Measurements from ENCODE around the gene YKT6. TPM values are rescaled to one million over a fixed set of nuclear protein-coding genes. Genes with fewer than 3 reads are reported as not detected.

YKT6 gene
- total RNA-seq, 1 experiment from 2014 or later = 96.2 TPM

DNA sequence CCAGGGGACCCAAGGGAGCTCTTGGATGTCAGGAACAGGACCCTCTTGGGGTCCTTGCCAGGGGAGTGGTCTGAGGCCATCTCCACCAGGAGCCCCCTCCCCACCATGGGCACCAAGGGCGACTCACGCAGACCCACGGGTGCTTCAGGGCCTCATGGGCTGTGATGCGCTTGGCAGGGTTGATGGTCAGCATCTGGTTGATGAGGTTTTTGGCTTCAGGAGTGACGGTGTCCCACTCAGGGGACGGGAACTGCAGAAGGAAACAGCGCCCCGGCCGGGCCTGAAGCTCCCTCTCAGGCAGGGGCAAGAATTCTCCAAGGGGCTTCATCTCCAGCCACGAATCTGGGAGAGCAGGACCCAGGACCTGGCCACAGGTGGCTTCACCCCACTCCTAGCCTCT, 41.3 kb downstream of the YKT6 start:
- in situ Hi-C loops (cut with HindIII; ENCODE audit: low sequenced_read_pairs) = no loop called here
- no peak for DNase-seq (ENCODE audit: low spot score)

DNA sequence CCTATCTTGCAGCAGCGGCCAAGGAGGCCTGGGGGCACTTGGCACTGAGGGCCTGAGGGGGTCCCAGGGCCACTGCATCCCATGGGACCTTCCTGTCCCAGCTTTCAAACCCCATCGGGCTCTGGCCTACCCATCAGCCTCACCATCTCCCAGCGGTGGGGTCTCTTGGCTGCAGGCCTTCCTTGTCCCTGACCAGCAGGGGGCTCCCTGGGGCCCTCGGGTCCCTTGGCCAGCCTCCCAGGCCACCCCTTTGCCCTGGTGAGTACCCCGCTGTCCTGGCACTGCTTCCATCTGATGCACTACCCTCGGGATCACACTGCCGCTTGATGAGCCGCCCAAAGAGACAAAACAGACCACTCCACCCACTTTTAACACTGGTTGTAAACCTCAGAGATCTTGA, 43.5 kb downstream of the YKT6 start:
- in situ Hi-C loops (cut with HindIII; ENCODE audit: low sequenced_read_pairs) = no loop called here
- no peak for DNase-seq (ENCODE audit: low spot score)

DNA sequence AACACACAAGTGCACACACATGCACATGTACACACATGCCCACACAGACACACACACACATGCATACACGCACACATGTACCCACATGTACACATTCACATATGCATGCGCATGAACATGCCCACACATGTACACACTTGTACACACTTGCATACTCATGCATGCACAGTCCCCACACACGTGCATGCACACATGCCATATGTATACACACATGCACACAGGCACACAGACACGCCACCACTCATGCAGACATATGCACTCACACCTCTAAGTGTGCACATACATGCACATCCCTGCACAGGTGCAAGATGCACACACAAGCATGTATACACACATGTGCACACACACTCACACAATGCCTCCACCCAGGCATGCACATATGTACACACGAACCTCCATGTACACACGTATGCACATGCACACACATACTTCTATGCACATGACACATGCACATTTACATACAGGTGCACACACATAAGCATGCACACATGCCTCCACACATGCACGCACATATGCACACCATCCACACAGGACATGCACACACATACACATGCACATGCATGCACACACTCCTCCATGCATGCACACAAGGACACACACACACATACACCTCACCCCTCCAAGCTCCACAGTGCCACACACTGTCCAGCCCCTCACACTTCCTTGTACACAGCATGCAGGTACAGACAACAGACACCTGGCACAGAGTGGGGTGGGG, 45.8 kb downstream of the YKT6 start:
- in situ Hi-C loops (cut with HindIII; ENCODE audit: low sequenced_read_pairs) = no loop called here
- no peak for DNase-seq (ENCODE audit: low spot score)

DNA sequence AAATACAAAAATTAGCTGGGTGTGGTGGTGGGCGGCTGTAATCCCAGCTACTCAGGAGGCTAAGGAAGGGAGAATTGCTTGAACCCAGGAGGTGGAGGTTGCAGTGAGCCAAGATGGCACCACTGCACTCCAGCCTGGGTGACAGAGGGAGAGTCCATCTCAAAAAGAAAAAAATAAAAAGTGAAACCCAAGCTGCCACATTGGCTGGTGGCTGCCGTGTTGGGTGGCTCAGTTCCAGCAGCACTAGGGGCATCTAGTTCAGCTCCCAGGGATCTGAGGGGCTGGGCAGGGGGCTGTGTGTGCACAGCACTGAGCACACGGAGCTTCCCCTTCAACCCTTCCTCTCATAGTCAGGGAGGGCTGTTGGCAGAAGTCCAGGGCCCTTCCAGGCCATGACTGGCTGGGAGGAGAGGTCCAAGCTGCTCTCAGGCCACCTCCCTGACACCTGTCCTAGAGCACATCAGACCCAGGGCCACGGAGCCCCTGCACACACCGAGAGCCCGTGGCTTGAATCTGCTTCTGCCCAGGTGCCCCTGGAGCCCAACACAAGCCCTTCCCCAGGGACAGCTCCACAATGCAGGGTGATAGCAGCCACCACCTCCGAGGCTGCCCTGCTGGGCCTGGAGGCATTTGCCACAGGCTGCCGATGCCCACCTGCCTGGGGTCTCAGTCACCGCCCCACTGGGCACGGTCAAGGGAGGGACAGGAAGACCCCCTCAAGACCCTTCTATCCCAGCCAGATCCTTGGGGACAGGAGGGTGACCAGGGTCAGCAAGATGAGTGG, 47.3 kb downstream of the YKT6 start:
- in situ Hi-C loops (cut with HindIII; ENCODE audit: low sequenced_read_pairs) = no loop called here
- DNase-seq (ENCODE audit: low spot score) = no peak

GRCh38 chr7:44249639-44250234, 49.0 kb downstream of the YKT6 start:
- in situ Hi-C loops (cut with HindIII; ENCODE audit: low sequenced_read_pairs) = no loop called here
- DNase-seq (ENCODE audit: low spot score) = no peak

- in situ Hi-C loops (cut with HindIII; ENCODE audit: low sequenced_read_pairs) = no loop called here
- no peak for DNase-seq (ENCODE audit: low spot score)
These were observed 50.5 kb downstream of the YKT6 start for GRCh38 chr7:44251269-44251668.

DNA sequence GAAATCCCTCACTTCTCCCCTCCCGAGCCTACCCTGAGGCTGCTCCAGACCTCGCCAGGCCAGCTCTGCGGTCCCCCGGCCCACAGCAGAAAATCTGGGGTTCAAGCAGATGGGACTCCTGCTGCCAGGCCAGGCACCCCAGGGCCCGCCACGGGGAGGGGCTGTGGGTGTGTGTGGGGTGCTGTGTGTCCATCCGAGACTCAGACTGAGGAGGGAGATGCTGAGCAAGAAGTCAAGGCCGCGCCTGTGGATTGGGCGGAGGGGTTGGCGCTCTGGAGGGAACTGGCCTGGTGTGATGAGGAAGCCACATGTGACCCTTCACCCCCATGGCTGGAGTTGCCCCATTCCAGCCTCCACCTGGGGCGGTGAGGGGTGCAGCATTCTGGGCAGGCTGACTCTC, 51.1 kb downstream of the YKT6 start:
- no peak for DNase-seq (ENCODE audit: low spot score)
- in situ Hi-C loops (cut with HindIII; ENCODE audit: low sequenced_read_pairs) = no loop called here

- no peak for DNase-seq (ENCODE audit: low spot score)
- in situ Hi-C loops (cut with HindIII; ENCODE audit: low sequenced_read_pairs) = no loop called here
These were observed 55.7 kb downstream of the YKT6 start for GRCh38 chr7:44256459-44256858.

- DNase-seq (ENCODE audit: low spot score) = no peak
- in situ Hi-C loops (cut with HindIII; ENCODE audit: low sequenced_read_pairs) = no loop called here
These were observed 56.4 kb downstream of the YKT6 start for GRCh38 chr7:44257213-44257612.

DNA sequence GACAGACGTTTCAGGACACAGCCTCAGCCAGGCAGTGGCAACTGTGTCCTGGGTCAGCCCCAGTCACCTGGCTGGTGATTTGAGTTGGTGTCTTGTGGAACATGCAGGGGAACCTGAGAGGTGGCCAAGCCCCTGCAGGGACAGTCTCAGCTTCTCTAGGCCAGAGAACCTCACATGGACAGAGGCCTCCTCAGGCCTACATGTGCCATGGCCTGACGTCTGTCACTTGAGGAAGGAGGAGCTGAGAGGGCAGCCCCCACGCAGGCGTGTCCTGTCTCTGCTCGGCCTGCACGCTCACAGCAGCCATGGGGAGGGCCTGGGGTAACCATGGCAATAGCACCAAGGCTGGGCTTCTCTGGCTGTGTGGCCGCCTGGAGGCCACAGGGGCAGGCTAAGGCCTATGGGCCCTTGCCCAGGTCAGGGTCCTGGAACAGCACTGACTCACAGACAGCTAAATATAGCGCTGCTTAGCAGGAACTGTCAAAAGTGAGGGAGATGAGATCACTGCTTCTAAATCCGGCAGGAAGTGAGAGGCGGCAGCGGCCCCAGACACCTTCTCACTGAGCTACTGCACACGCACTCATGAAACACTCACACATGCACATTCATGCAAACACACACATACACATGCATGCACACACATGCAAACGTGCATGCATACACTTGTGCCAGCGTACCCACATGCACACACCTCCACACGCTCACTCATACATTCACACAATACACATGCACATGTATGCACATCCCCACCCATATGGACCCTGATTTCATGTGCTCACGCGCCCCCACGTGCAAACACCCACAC, 57.0 kb downstream of the YKT6 start:
- peak; percentile 71 for DNase-seq (ENCODE audit: low spot score)
- in situ Hi-C loops (cut with HindIII; ENCODE audit: low sequenced_read_pairs) = no loop called here

DNA sequence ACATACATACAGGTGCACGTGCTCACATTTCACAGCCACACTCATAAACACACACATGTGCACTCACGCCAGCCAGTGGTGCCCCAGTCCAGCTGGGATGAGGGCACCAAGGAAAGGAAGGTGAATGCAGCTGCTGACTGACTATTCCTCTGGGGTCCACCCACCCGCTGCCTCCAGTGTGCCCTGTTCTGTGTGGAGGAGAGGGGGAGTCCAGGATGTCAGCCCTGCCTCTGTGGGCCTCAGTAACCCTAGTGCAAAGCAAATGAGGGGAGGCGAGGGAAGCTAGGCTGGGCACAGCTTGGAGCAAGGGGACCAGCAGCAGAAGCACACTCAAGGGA, 57.6 kb downstream of the YKT6 start:
- in situ Hi-C loops (cut with HindIII; ENCODE audit: low sequenced_read_pairs) = no loop called here
- DNase-seq (ENCODE audit: low spot score) = no peak

DNA sequence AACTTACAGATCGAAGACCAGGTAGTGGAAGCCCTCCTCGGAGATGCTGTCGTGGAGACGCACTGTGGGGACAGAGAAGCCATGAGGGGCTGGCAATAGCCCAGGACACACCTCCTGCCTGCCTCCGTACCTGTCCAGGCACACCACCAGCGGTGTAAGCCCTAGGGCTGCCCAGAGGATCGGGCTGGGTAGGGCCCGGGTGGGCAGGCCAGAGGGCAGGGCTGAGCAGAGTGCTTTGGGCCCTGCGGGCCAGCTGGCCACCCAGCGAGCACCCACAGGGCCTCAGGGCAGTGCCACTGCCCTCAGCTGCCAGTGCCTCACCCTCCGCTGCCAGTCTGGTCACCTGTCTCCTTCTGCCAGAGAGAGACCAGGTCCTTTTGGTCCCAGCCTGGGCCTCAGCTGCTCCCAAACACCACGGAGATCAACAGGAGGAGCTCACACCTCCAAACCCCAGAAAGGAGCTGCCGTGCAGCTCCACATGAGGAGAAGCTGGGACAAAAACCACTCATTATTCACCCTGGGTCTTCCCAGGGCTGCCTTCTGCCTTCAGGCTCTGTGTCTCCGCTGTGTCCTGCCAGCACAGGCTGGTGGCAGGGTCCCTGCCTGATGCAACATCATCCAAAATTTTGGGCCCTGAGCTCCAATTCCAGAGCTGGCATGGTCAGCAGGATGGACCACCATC, 58.2 kb downstream of the YKT6 start:
- no peak for DNase-seq (ENCODE audit: low spot score)
- in situ Hi-C loops (cut with HindIII; ENCODE audit: low sequenced_read_pairs) = no loop called here

GRCh38 chr7:44259547-44260457, 59.0 kb downstream of the YKT6 start:
- in situ Hi-C loops (cut with HindIII; ENCODE audit: low sequenced_read_pairs) = no loop called here

DNA sequence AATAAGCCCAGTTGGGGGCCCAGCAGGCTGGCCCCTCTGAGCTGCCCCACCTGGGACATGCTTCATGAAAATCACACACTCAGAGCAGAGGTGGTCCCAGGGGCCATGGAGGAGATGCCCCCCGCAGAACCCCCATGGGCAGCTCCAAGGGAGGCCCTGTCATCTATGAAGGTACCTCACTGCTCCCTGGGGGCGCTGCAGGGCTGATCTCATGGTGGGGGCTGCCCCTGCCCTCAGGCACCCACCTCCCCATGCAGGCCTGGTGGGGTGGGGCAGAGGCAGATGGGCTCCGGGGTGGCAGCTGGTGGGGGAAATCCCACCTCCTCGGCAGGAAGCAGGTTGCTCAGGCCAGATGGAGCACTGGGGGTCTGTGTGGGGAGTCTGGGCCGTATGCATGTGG, 60.5 kb downstream of the YKT6 start:
- in situ Hi-C loops (cut with HindIII; ENCODE audit: low sequenced_read_pairs) = no loop called here
- no peak for DNase-seq (ENCODE audit: low spot score)

More at GRCh38 chr7:44259547-44260457, 59.0 kb downstream of the YKT6 start:
- peak; percentile 85 for DNase-seq (ENCODE audit: low spot score)

- DNase-seq (ENCODE audit: low spot score) = no peak
- in situ Hi-C loops (cut with HindIII; ENCODE audit: low sequenced_read_pairs) = no loop called here
These were observed 61.3 kb downstream of the YKT6 start for GRCh38 chr7:44262031-44262430.

GRCh38 chr7:44263326-44264082, 62.7 kb downstream of the YKT6 start:
- no peak for DNase-seq (ENCODE audit: low spot score)
- in situ Hi-C loops (cut with HindIII; ENCODE audit: low sequenced_read_pairs) = no loop called here
